ENCODE measurements around the gene TRIM72.
"Not testable (repeated sequence)": the region's sequence is repeated elsewhere in the genome, so short reads cannot be mapped to it uniquely, and the experiment has no call there.

Gene TRIM72

DNA sequence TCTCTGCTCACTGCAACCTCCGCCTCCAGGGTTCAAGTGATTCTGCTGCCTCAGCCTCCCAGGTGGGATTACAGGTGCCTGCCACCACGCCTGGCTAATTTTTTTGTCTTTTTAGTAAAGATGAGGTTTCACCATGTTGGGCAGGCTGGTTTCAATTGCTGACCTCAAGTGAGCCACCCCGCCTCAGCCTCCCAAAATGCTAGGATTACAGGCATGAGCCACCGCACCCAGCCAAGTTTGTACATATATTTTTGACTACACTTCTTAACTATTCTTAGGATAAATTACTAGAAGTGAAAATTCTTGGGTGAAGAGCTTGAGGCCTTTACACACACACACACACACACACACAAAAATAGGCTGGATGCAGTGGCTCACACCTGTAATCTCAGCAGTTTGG lies 44.4 kb downstream of the TRIM72 start:
- DNase-seq (ENCODE audit: low spot score), result no peak

- no peak for DNase-seq (ENCODE audit: low spot score)
Observed at GRCh38 chr16:31260136-31260931, 46.4 kb downstream of the TRIM72 start.

- DNase-seq (ENCODE audit: low spot score), result no peak
Observed at GRCh38 chr16:31262084-31262483, 48.2 kb downstream of the TRIM72 start.

- DNase-seq (ENCODE audit: low spot score), result no peak
Observed at GRCh38 chr16:31265329-31266245, 51.7 kb downstream of the TRIM72 start.

- DNase-seq (ENCODE audit: low spot score), result no peak
Observed at GRCh38 chr16:31267332-31268032, 53.6 kb downstream of the TRIM72 start.

DNA sequence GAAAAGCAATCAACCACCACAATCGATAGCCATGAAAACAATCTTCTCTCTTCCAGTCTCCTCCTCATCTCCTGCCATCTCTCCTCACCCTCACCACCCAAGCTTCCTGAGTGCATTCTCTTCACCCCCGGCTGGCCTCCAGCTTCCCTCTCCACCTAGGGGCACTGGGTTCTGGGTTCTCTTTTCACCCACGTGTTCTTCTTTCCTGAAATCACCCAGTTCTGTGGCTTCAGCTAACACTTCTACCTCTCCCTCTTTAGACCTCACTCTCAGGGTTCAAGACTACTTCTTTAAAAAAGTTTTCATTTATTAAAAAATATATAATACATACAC lies 54.1 kb downstream of the TRIM72 start:
- DNase-seq (ENCODE audit: low spot score), result peak; percentile 6

- DNase-seq (ENCODE audit: low spot score), result peak; percentile 29
Observed at GRCh38 chr16:31268891-31269290, 55.0 kb downstream of the TRIM72 start.

DNA sequence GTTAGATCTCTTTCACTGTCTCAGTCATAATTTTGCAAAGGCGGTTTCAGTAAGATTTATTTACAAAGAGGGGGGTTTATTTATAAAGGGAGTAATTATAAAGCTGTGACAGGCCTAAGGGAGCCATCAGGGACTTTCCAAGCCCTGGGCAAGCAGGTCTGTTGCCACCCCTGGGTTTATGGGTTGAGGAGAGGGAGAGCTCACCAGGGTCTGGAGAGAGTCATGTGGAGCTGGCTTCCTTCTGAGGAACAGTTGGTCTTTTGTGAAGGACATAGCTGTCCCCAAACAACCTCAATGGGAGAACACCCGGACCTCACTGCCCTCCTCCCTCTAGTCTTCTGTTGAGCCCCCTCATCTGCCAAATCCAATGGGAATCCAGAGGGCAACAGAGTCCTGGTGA lies 55.6 kb downstream of the TRIM72 start:
- no peak for DNase-seq (ENCODE audit: low spot score)

GRCh38 chr16:31269973-31270372 lies 56.1 kb downstream of the TRIM72 start:
- DNase-seq (ENCODE audit: low spot score), result not testable (repeated sequence)

- no peak for DNase-seq (ENCODE audit: low spot score)
Observed at GRCh38 chr16:31270795-31271194, 56.9 kb downstream of the TRIM72 start.

DNA sequence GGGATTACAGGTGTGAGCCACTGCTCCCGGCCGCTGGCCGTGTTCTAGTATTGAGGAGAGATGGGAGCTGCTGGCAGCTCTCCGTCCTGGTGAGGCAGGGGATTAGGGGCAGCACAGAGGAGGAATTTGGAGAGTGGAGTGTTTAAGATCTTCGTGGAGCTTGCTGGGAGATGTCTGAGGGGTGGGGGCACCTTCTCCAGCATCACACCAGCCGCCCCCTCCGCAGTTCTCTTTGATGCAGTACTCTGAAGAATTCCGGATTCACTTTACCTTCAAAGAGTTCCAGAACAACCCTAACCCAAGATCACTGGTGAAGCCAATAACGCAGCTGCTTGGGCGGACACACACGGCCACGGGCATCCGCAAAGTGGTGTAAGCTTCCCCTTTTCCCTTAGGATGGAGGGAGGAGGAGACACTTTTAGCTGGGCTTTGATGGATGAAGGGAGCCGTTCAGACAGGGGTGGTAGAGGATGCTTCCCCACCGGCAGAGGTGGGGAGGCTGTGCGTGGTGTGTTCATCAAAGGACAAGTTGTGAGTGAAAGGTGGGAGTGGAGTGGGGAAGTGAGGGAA lies 57.8 kb downstream of the TRIM72 start:
- DNase-seq (ENCODE audit: low spot score), result no peak

- DNase-seq (ENCODE audit: low spot score), result peak; percentile 4
Observed at GRCh38 chr16:31273187-31273586, 59.3 kb downstream of the TRIM72 start.

- DNase-seq (ENCODE audit: low spot score), result peak; percentile 17
Observed at GRCh38 chr16:31273676-31274075, 59.8 kb downstream of the TRIM72 start.

DNA sequence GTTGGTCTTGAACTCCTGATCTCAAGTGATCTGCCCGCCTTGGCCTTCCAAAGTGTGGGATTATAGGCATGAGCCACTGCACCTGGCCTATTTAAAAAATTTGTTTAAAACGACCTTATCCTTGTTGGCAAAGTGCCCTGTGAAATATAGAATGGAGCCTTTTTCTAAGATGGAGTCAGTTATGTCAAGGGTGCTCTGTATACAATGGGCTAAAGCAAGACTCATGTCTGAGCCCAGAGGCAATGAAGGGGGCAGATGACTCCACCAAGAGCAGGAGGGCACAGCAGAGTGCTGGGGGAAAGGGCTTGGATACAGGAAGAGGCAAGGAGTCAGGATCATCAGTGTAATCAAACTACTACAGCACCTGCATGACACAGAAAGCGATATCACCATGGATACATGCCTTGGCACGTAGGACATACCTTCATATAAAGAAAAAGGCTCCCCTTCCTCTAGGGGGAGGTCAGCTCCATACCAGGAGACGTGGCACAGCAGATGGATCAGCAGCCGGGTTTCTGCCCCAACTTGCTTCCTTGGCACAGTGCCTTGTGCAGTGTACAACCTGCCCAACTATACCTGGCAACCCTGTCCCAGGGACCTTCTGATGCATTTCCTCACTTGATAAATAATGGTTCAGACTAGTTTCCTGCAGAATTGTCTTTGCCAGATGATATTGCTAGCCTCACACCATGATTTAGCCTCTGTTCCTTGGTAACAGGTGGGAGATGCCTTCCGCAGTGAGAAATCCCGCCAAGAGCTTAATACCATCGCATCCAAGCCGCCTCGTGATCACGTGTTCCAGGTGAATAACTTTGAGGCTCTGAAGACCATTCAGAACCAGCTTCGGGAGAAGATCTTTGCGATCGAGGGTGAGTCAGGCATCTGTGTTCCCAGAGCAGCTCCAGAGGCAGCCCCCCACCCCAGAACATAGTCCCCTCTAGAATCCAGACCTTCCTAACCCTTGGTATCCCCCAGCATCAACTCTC lies 61.2 kb downstream of the TRIM72 start:
- no peak for DNase-seq (ENCODE audit: low spot score)

DNA sequence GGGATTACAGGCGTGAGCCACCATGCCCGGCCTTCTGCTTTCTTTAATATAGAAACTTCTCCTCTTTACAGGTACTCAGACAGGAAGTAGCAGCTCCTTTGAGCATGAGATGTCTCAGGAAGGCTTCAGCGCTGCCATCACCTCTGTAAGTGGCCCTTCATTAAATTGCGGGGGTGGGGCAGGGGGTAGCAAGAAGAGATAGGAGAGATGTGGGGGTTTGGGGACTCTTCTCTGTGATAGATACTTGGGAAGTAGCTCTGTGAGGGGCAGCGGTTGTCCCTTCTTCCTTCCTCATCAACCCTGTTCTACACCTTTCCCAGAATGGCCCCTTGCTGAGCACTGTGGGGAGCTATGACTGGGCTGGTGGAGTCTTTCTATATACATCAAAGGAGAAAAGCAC lies 62.7 kb downstream of the TRIM72 start:
- no peak for DNase-seq (ENCODE audit: low spot score)

- DNase-seq (ENCODE audit: low spot score), result no peak
Observed at GRCh38 chr16:31277659-31278260, 63.8 kb downstream of the TRIM72 start.

- not testable (repeated sequence) for DNase-seq (ENCODE audit: low spot score)
Observed at GRCh38 chr16:31278853-31279252, 64.9 kb downstream of the TRIM72 start.

Data from ecto neural progenitor cell (in vitro differentiated cells).